K562 (cell line): Measurements from ENCODE around the gene CTPS1. TPM values are rescaled to one million over a fixed set of nuclear protein-coding genes. Genes with fewer than 3 reads are reported as not detected.

Experiments
- BMI1 ChIP-seq: fragments of 150-350 bp; IDR thresholded peaks from 2 replicates; pipeline ENCODE4 v1.6.1; 2014; ENCODE audit warnings: low read length
- CHD2 ChIP-seq: IDR thresholded peaks from 2 replicates; pipeline ENCODE4 v1.6.1; 2011; ENCODE audit warnings: low read depth, low read length
- DDX20 ChIP-seq: fragments of 450-650 bp; IDR thresholded peaks from 2 replicates; pipeline ENCODE4 v1.6.1; 2016; ENCODE audit warnings: missing genetic modification characterization, low read depth, mild to moderate bottlenecking, missing compliant biosample characterization, moderate library complexity
- HDAC2 ChIP-seq: fragments of 450-650 bp; IDR thresholded peaks from 2 replicates; pipeline ENCODE4 v1.6.1; 2016; ENCODE audit warnings: mild to moderate bottlenecking
- LCOR ChIP-seq: sonication (generic); formaldehyde crosslinking; IDR thresholded peaks from 2 replicates; pipeline ENCODE4 v1.8.0; 2022; ENCODE audit warnings: mild to moderate bottlenecking, missing genetic modification reagents
- MEF2D ChIP-seq: conservative IDR thresholded peaks from 2 replicates; pipeline ENCODE4 v1.6.1; 2016; ENCODE audit warnings: low read depth, missing genetic modification characterization, missing compliant biosample characterization
- NFE2 ChIP-seq: IDR thresholded peaks from 2 replicates; pipeline ENCODE4 v1.6.1; 2014; ENCODE audit warnings: antibody characterized with exemption, low read depth
- NR2C1 ChIP-seq, 2 experiments: fragments of 450-650 bp; IDR thresholded peaks; 2 replicates each; pipeline ENCODE4 v1.6.1; 2017; ENCODE audit warnings: mild to moderate bottlenecking in 2 of 2, antibody characterized with exemption in 1 of 2, inconsistent platforms in 1 of 2, missing compliant biosample characterization in 1 of 2, missing genetic modification characterization in 1 of 2
- POLR2A ChIP-seq: fragments of 450-650 bp; conservative IDR thresholded peaks from 2 replicates; pipeline ENCODE4 v1.6.1; 2016
- TCFL5 ChIP-seq: fragments of 250-450 bp; sonication (Bioruptor Pico); conservative IDR thresholded peaks from 2 replicates; pipeline ENCODE4 v1.6.1; 2021; ENCODE audit warnings: mild to moderate bottlenecking, moderate library complexity, matching md5 sums
- TSC22D4 ChIP-seq: fragments of 450-650 bp; IDR thresholded peaks from 2 replicates; pipeline ENCODE4 v1.6.1; 2016; ENCODE audit warnings: missing genetic modification characterization, missing biosample characterization, control low read depth
- ZEB2 ChIP-seq: fragments of 450-650 bp; IDR thresholded peaks from 2 replicates; pipeline ENCODE4 v1.6.1; 2016
- ZNF444 ChIP-seq: fragments of 250-450 bp; sonication (Bioruptor Pico); IDR thresholded peaks from 2 replicates; pipeline ENCODE4 v1.4.0; 2020; ENCODE audit warnings: mild to moderate bottlenecking, moderate library complexity
- ZNF583 ChIP-seq: fragments of 250-450 bp; sonication (Bioruptor Pico); IDR thresholded peaks from 2 replicates; pipeline ENCODE4 v1.4.0; 2020
- polyA plus RNA-seq, 8 experiments: library from polyadenylated mRNA; depleted of rRNA in 4 of 8; stranded (reverse) in 5 of 8; unstranded in 3 of 8; fragments of >200 nt; fragmentation: Nextera tagmentation in 2 of 8; fragmentation: Illumina TruSeq in 1 of 8; extraction: Ambion mirVana in 2 of 8; extraction: Trizol in 1 of 8; gene quantifications; 2 replicates each; pipeline versions ENCODE4 v1.2.1 to v1.2.3, GENCODE V29; 2011 to 2014; ENCODE audit warnings: inconsistent platforms in 1 of 8, missing spikeins in 1 of 8
- total RNA-seq, 7 experiments: library from RNA; depleted of rRNA in 6 of 7; stranded (reverse); fragments of >200 nt in 6 of 7; fragmentation: Illumina TruSeq in 2 of 7; extraction: Trizol in 2 of 7; gene quantifications; 2 replicates each; pipeline versions ENCODE4 v1.2.1 to v1.2.3, GENCODE V29; 2011 to 2021; ENCODE audit warnings: low replicate concordance in 1 of 7
- TF ChIP-seq, protein P1 (sequence below): fragments of 200-600 bp; sonication (generic); IDR thresholded peaks from one replicate; pipeline ENCODE4 v1.6.1; 2012; ENCODE audit warnings: mild to moderate bottlenecking, low read depth, low read length, inconsistent platforms
- TF ChIP-seq, protein P2 (sequence below): fragments of 250-450 bp; sonication (Bioruptor Pico); IDR thresholded peaks from 2 replicates; pipeline ENCODE4 v1.8.0; 2022; ENCODE audit warnings: inconsistent platforms, mild to moderate bottlenecking, moderate library complexity, borderline replicate concordance
- TF ChIP-seq, protein P3 (sequence below): fragments of 250-450 bp; sonication (Bioruptor Pico); IDR thresholded peaks from 2 replicates; pipeline ENCODE4 v1.8.0; 2021; ENCODE audit warnings: mild to moderate bottlenecking, moderate library complexity

The CTPS1 gene
- total and polyA plus RNA-seq, 9 of the 15 experiments (the other 6 are each of a cell fraction or from before 2014, with no cell fraction given): 44.4 to 164 (median 87.7) TPM

DNA sequence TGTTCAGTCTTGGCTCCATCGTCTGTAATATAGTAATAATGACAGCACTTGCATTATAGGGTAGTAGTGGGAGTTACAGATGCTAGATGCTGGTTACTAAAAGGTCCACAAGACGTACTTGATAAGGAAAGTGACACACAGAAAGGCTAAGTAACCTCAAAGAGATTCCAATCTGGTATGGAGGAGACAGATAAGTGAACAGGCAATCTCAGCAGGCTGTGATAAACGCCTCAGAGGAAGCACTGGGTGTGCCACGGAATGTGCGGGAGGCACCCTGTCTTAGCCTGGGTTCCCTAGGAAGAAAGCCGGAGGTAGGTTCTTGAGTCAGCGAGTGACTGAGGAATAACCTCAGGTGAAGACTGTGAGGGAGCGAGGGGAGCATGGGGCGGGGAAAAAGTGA, 4.6 kb upstream of the CTPS1 start (continued):
- TF ChIP-seq, protein P1, sequence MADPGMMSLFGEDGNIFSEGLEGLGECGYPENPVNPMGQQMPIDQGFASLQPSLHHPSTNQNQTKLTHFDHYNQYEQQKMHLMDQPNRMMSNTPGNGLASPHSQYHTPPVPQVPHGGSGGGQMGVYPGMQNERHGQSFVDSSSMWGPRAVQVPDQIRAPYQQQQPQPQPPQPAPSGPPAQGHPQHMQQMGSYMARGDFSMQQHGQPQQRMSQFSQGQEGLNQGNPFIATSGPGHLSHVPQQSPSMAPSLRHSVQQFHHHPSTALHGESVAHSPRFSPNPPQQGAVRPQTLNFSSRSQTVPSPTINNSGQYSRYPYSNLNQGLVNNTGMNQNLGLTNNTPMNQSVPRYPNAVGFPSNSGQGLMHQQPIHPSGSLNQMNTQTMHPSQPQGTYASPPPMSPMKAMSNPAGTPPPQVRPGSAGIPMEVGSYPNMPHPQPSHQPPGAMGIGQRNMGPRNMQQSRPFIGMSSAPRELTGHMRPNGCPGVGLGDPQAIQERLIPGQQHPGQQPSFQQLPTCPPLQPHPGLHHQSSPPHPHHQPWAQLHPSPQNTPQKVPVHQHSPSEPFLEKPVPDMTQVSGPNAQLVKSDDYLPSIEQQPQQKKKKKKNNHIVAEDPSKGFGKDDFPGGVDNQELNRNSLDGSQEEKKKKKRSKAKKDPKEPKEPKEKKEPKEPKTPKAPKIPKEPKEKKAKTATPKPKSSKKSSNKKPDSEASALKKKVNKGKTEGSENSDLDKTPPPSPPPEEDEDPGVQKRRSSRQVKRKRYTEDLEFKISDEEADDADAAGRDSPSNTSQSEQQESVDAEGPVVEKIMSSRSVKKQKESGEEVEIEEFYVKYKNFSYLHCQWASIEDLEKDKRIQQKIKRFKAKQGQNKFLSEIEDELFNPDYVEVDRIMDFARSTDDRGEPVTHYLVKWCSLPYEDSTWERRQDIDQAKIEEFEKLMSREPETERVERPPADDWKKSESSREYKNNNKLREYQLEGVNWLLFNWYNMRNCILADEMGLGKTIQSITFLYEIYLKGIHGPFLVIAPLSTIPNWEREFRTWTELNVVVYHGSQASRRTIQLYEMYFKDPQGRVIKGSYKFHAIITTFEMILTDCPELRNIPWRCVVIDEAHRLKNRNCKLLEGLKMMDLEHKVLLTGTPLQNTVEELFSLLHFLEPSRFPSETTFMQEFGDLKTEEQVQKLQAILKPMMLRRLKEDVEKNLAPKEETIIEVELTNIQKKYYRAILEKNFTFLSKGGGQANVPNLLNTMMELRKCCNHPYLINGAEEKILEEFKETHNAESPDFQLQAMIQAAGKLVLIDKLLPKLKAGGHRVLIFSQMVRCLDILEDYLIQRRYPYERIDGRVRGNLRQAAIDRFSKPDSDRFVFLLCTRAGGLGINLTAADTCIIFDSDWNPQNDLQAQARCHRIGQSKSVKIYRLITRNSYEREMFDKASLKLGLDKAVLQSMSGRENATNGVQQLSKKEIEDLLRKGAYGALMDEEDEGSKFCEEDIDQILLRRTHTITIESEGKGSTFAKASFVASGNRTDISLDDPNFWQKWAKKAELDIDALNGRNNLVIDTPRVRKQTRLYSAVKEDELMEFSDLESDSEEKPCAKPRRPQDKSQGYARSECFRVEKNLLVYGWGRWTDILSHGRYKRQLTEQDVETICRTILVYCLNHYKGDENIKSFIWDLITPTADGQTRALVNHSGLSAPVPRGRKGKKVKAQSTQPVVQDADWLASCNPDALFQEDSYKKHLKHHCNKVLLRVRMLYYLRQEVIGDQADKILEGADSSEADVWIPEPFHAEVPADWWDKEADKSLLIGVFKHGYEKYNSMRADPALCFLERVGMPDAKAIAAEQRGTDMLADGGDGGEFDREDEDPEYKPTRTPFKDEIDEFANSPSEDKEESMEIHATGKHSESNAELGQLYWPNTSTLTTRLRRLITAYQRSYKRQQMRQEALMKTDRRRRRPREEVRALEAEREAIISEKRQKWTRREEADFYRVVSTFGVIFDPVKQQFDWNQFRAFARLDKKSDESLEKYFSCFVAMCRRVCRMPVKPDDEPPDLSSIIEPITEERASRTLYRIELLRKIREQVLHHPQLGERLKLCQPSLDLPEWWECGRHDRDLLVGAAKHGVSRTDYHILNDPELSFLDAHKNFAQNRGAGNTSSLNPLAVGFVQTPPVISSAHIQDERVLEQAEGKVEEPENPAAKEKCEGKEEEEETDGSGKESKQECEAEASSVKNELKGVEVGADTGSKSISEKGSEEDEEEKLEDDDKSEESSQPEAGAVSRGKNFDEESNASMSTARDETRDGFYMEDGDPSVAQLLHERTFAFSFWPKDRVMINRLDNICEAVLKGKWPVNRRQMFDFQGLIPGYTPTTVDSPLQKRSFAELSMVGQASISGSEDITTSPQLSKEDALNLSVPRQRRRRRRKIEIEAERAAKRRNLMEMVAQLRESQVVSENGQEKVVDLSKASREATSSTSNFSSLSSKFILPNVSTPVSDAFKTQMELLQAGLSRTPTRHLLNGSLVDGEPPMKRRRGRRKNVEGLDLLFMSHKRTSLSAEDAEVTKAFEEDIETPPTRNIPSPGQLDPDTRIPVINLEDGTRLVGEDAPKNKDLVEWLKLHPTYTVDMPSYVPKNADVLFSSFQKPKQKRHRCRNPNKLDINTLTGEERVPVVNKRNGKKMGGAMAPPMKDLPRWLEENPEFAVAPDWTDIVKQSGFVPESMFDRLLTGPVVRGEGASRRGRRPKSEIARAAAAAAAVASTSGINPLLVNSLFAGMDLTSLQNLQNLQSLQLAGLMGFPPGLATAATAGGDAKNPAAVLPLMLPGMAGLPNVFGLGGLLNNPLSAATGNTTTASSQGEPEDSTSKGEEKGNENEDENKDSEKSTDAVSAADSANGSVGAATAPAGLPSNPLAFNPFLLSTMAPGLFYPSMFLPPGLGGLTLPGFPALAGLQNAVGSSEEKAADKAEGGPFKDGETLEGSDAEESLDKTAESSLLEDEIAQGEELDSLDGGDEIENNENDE: no peak
- no peak for TF ChIP-seq ZNF444 (CRISPR knock-in tag)
- TF ChIP-seq NFE2: peak; percentile 80
- no peak for TF ChIP-seq POLR2A
- TF ChIP-seq ZNF583 (CRISPR knock-in tag): 0 out of 2 replicates have a peak, but pooled peaks have one; percentile 55
- TF ChIP-seq, protein P2, sequence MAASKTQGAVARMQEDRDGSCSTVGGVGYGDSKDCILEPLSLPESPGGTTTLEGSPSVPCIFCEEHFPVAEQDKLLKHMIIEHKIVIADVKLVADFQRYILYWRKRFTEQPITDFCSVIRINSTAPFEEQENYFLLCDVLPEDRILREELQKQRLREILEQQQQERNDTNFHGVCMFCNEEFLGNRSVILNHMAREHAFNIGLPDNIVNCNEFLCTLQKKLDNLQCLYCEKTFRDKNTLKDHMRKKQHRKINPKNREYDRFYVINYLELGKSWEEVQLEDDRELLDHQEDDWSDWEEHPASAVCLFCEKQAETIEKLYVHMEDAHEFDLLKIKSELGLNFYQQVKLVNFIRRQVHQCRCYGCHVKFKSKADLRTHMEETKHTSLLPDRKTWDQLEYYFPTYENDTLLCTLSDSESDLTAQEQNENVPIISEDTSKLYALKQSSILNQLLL (CRISPR knock-in tag): no peak
- TF ChIP-seq NR2C1 (IDR thresholded peaks at IDR 0.05): no peak
- TF ChIP-seq NR2C1 (tag; IDR thresholded peaks at IDR 0.05): peak; percentile 71; the same call in 1 of the 2 replicates
- TF ChIP-seq DDX20 (tag): peak; percentile 75; the same call in 1 of the 2 replicates
- peak; percentile 84 for TF ChIP-seq ZEB2
- no peak for TF ChIP-seq LCOR (CRISPR knock-in tag)
- no peak for TF ChIP-seq BMI1
- TF ChIP-seq TSC22D4 (tag): no peak
- TF ChIP-seq, protein P3, sequence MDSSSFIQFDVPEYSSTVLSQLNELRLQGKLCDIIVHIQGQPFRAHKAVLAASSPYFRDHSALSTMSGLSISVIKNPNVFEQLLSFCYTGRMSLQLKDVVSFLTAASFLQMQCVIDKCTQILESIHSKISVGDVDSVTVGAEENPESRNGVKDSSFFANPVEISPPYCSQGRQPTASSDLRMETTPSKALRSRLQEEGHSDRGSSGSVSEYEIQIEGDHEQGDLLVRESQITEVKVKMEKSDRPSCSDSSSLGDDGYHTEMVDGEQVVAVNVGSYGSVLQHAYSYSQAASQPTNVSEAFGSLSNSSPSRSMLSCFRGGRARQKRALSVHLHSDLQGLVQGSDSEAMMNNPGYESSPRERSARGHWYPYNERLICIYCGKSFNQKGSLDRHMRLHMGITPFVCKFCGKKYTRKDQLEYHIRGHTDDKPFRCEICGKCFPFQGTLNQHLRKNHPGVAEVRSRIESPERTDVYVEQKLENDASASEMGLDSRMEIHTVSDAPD (CRISPR knock-in tag): no peak
- no peak for TF ChIP-seq CHD2
- peak; percentile 72 for TF ChIP-seq TCFL5 (CRISPR knock-in tag)
- peak; percentile 100 for TF ChIP-seq HDAC2
- peak; percentile 82 for TF ChIP-seq MEF2D (tag)
